Prostate gland (tissue), 2 donors: Measurements from ENCODE around the gene ENDOV. TPM values are rescaled to one million over a fixed set of nuclear protein-coding genes. Genes with fewer than 3 reads are reported as not detected.

Source experiments
- DNase-seq: peaks from one replicate; pipeline ENCODE4 v3.0.0-alpha.2; 2019; ENCODE audit warnings: low spot score
- H3K27ac ChIP-seq, 2 donors: fragments of 200-600 bp; sonication (generic); 2 replicates each; pipeline ENCODE4 v1.5.1; 2017 to 2019
- H3K27me3 ChIP-seq: fragments of 200-600 bp; sonication (generic); replicated peaks from 2 replicates; pipeline ENCODE4 v1.5.1; 2019; ENCODE audit not compliant: insufficient read depth
- H3K36me3 ChIP-seq, 2 donors: fragments of 200-600 bp; sonication (generic); 1 replicate in 1 of 2; 2 replicates in 1 of 2; pipeline versions ENCODE4 v1.5.1 to v1.8.1; 2017 to 2019
- H3K4me1 ChIP-seq: fragments of 200-600 bp; sonication (generic); replicated peaks from 2 replicates; pipeline ENCODE4 v1.5.1; 2019
- H3K4me3 ChIP-seq, 2 donors: fragments of 200-600 bp; sonication (generic); 2 replicates each; pipeline ENCODE4 v1.5.1; 2017 to 2019
- H3K9me3 ChIP-seq: fragments of 200-600 bp; sonication (generic); 2 replicates; pipeline ENCODE4 v1.5.1; 2017
- POLR2A ChIP-seq: fragments of 450-650 bp; IDR thresholded peaks from one replicate; pipeline ENCODE4 v1.6.1; 2016; ENCODE audit warnings: antibody characterized with exemption, mild to moderate bottlenecking
- POLR2AphosphoS5 ChIP-seq: sonication (generic); formaldehyde crosslinking; IDR thresholded peaks from one replicate; pipeline ENCODE4 v1.6.1; 2017; ENCODE audit warnings: antibody characterized with exemption
- WGBS: methylation state at CpG from one replicate; pipeline ENCODE4 v1.1.5; 2018; 5-methylcytosine and 5-hydroxymethylcytosine counted together
- intact Hi-C: fragments of 100-400 bp; cut with DNase I; formaldehyde crosslinking; loops from one replicate; pipeline ENCODE4 v1.14.2; 2022
- total RNA-seq, 2 donors: library from RNA; depleted of rRNA; stranded (reverse); fragments of >200 nt; gene quantifications; one replicate each; pipeline ENCODE4 v1.1.0, GENCODE V29; 2016
- TF ChIP-seq, protein P1 (sequence below), 4 experiments: fragments of 200-600 bp in 2 of 4; fragments of 450-650 bp in 2 of 4; sonication (generic) in 2 of 4; IDR thresholded peaks; 1 replicate in 3 of 4; 2 replicates in 1 of 4; pipeline ENCODE4 v1.5.1; 2016 to 2019; ENCODE audit warnings: antibody characterized with exemption in 4 of 4, mild to moderate bottlenecking in 2 of 4, moderate library complexity in 2 of 4

Gene ENDOV
- total RNA-seq, 2 donors from 2014 or later, result 17.0 to 36.9 TPM

DNA sequence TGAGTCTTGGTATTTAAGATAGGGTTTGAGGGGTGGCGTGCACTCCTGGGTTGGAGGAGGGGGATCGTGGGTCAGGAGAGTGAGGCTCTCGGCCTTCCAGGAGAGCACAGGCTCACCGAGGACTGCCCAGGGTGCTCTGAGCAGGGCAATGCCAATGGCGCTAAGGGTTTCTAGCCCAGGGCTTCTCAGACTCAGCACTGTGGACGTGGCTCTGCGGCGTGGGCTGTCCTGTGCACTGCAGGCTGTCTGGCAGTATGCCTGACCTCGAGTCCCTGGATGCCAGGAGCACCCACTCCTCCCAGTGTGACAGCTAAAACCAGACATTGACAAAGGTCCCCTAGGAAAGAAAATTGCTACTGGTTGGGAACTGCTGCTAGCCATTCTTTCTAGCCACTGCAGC is 37.2 kb upstream of the ENDOV start:
- H3K36me3 ChIP-seq, result peaks cover 17 to 23% of the 10 kb centered on the region in 2 donors
- H3K4me1 ChIP-seq, result no peaks in the 10 kb centered on the region
- intact Hi-C loops, result no loop called here
- no peak for DNase-seq
- H3K27ac ChIP-seq, result no peak overlapping the region
- H3K27me3 ChIP-seq, result no peaks in the 10 kb centered on the region
- no peak overlapping the region for H3K4me3 ChIP-seq
- no peaks in the 10 kb centered on the region for H3K9me3 ChIP-seq
- 85% methylated on average over 9 of the region's 9 CpGs for WGBS
- TF ChIP-seq, protein P1, sequence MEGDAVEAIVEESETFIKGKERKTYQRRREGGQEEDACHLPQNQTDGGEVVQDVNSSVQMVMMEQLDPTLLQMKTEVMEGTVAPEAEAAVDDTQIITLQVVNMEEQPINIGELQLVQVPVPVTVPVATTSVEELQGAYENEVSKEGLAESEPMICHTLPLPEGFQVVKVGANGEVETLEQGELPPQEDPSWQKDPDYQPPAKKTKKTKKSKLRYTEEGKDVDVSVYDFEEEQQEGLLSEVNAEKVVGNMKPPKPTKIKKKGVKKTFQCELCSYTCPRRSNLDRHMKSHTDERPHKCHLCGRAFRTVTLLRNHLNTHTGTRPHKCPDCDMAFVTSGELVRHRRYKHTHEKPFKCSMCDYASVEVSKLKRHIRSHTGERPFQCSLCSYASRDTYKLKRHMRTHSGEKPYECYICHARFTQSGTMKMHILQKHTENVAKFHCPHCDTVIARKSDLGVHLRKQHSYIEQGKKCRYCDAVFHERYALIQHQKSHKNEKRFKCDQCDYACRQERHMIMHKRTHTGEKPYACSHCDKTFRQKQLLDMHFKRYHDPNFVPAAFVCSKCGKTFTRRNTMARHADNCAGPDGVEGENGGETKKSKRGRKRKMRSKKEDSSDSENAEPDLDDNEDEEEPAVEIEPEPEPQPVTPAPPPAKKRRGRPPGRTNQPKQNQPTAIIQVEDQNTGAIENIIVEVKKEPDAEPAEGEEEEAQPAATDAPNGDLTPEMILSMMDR (IDR thresholded peaks at IDR 0.05), result no peak
- TF ChIP-seq POLR2A (no peak), POLR2AphosphoS5 (no peak)

DNA sequence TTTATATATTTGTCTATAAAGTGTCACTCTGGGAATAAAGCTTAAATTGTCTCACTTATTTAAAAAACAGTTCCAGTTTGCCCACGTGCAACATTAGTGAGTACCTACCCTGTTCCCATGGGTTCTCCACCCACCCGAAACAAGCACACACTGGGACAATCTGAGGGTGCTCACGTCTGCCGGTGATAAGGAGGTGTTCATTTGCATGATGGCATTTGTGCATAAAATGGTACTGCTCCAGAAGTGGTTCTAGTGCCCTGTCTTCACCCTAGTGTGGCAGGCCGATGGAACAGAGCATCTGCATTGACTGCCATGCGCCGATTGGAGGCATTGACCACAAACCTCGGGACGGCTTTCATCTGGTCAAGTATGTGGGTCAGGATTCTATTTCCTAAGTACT is 35.6 kb upstream of the ENDOV start:
- H3K4me1 ChIP-seq, result no peaks in the 10 kb centered on the region
- DNase-seq, result no peak
- no peaks in the 10 kb centered on the region for H3K27me3 ChIP-seq
- H3K9me3 ChIP-seq, result no peaks in the 10 kb centered on the region
- WGBS, result 91% methylated on average over 9 of the region's 9 CpGs
- TF ChIP-seq, protein P1 (IDR thresholded peaks at IDR 0.05), result no peak
- TF ChIP-seq POLR2AphosphoS5, result no peak
- TF ChIP-seq POLR2A, result no peak
- no peak overlapping the region for H3K4me3 ChIP-seq
- H3K36me3 ChIP-seq, result peaks cover 10 to 20% of the 10 kb centered on the region in 2 donors
- intact Hi-C loops, result no loop called here
- H3K27ac ChIP-seq, result no peak overlapping the region

DNA sequence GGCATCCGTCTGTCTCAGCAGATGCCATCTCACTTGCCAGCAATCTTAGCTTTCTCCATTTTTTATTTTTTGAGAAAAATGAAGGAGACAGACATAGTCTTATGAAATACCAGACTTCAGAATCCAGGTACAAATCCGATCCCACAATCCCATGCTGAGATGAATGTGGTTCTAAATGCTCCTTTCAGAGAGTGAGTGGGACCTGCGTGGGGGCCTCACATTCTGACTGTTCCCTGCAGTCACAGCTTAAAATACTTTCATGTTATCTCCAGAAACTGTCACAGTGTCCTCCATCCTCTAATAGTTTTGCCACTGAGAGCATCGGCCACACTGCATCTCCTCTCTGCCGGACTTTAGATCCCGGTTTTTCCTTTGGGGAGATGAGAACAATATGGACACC is 34.9 kb upstream of the ENDOV start:
- TF ChIP-seq POLR2A (no peak), POLR2AphosphoS5 (no peak)
- TF ChIP-seq, protein P1 (IDR thresholded peaks at IDR 0.05), result no peak
- Histone ChIP-seq H3K9me3 (no peaks in the 10 kb centered on the region), H3K4me3 (no peak overlapping the region), H3K36me3 (peaks cover 12 to 20% of the 10 kb centered on the region in 2 donors), H3K4me1 (no peaks in the 10 kb centered on the region), H3K27ac (no peak overlapping the region), H3K27me3 (no peaks in the 10 kb centered on the region)
- 86% methylated on average over 6 of the region's 6 CpGs for WGBS
- intact Hi-C loops, result no loop called here
- no peak for DNase-seq

DNA sequence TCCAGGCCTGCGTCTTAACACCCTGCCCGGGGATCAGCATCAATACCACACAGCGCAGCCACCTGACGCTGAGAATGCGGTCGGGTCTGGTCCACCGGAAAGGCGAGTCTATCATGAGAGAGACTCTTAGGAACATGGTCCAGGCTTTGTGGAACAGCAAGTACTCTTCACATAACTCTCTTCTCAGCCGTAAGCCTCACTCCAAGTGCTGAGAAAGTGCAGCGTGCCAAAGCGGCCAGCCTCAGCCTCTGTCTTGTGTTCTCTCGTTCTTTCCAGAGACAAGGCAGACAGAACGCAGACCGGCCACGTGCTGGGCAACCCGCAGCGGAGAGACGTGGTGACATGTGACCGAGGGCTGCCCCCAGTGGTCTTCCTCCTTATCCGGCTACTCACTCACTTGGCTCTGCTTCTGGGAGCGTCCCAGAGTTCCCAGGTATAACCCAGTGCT is 34.4 kb upstream of the ENDOV start:
- intact Hi-C loops, result no loop called here
- Histone ChIP-seq H3K27me3 (no peaks in the 10 kb centered on the region), H3K36me3 (peaks cover 13 to 20% of the 10 kb centered on the region in 2 donors), H3K4me3 (no peak overlapping the region), H3K27ac (no peak overlapping the region), H3K9me3 (no peaks in the 10 kb centered on the region), H3K4me1 (no peaks in the 10 kb centered on the region)
- no peak for DNase-seq
- WGBS, result 63% methylated on average over 21 of the region's 21 CpGs
- TF ChIP-seq, protein P1 (IDR thresholded peaks at IDR 0.05), result no peak
- TF ChIP-seq POLR2AphosphoS5 (no peak), POLR2A (no peak)

DNA sequence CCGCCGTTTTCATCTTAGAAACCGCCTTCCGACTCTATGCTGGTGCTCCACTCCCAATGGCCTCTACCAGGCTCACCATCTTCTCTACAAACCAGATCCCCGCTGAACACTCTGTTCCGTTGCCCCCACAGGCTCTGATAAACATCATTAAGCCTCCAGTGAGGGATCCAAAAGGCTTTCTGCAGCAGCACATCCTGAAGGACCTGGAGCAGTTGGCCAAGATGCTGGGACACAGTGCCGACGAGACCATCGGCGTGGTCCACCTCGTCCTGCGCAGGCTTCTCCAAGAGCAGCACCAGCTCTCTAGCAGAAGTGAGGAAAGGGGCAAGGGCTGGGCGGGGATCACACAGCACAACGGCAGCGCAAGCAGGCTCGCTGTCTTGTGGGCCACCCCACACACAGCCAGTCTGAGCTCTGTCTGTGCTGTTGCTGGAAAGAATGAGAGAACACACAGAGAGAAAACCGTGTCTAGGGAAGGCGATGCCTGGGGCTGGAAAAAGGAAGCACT is 33.5 kb upstream of the ENDOV start:
- no peak for DNase-seq
- Histone ChIP-seq H3K27ac (no peak overlapping the region), H3K4me3 (no peak overlapping the region), H3K9me3 (no peaks in the 10 kb centered on the region), H3K27me3 (no peaks in the 10 kb centered on the region), H3K36me3 (peaks cover 17 to 21% of the 10 kb centered on the region in 2 donors), H3K4me1 (no peaks in the 10 kb centered on the region)
- TF ChIP-seq POLR2A (no peak), POLR2AphosphoS5 (no peak)
- TF ChIP-seq, protein P1 (IDR thresholded peaks at IDR 0.05), result no peak
- intact Hi-C loops, result no loop called here
- WGBS, result 94% methylated on average over 18 of the region's 18 CpGs
